Hepatocyte (in vitro differentiated cells): ENCODE measurements around the gene FAM43B.

Source experiments
- CTCF ChIP-seq: fragments of 200-600 bp; sonication (generic); IDR thresholded peaks from 2 replicates; pipeline ENCODE4 v1.5.1; 2016; ENCODE audit warnings: antibody characterized with exemption, mild to moderate bottlenecking; ENCODE audit not compliant: poor library complexity
- EZH2 ChIP-seq: fragments of 200-600 bp; sonication (generic); IDR thresholded peaks from 2 replicates; pipeline ENCODE4 v1.6.1; 2016; ENCODE audit warnings: antibody characterized with exemption, mild to moderate bottlenecking, borderline replicate concordance

DNA sequence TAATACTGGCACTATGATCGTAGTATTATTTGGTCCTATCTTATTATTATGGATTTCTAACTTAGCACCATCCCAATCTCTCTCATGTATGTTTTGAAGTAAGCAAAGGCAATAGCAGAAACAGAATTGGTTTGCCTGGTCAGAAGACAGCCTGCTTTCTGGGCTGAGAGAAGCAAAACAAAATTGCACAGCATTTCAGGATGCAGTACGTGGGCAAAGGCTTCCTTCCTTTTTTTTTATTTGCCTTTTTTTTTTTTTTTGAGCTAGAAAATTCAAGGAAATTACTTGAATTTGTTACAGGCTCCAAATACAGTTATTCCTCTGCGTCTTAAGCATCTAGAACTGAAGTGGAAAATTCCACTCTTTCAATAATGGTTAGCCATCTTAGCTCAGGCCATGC, 45.3 kb downstream of the FAM43B start:
- TF ChIP-seq CTCF (no peak), EZH2 (no peak)
